MCF 10A (cell line): ENCODE measurements around the gene LNX1. TPM values are rescaled to one million over a fixed set of nuclear protein-coding genes. Genes with fewer than 3 reads are reported as not detected.

Experiments
- BruUV-seq: library from RNA; stranded (reverse); fragments of 400-500 nt; replicated peaks from 2 replicates; lab custom pipeline; 2021; lab: Mats Ljungman, UMichigan
- CTCF ChIA-PET: fragments of 300-600 bp; sonication (Branson Sonifier 250); formaldehyde crosslinking; extraction: SDS; loops from one replicate; lab custom pipeline; 2021; ENCODE audit warnings: antibody characterized with exemption, inconsistent platforms; lab: Yijun Ruan, JAX
- POLR2A ChIA-PET: fragments of 300-600, 350-650 bp; sonication (Branson Sonifier 250); formaldehyde crosslinking; extraction: SDS; loops from one replicate; lab custom pipeline; 2020; ENCODE audit warnings: antibody characterized with exemption, inconsistent platforms; lab: Yijun Ruan, JAX
- DNase-seq: peaks from one replicate; pipeline ENCODE4 v3.0.0-alpha.2; 2018; ENCODE audit not compliant: unreplicated experiment
- H3K27ac Mint-ChIP-seq: one replicate; pipeline ENCODE4 v1.8.0; 2022; ENCODE audit warnings: mild to moderate bottlenecking, low read depth, mixed read lengths; ENCODE audit not compliant: unreplicated experiment
- H3K27me3 Mint-ChIP-seq: one replicate; pipeline ENCODE4 v1.8.0; 2022; ENCODE audit warnings: mixed read lengths; ENCODE audit not compliant: insufficient read depth, unreplicated experiment
- H3K36me3 Mint-ChIP-seq: one replicate; pipeline ENCODE4 v1.8.0; 2022; ENCODE audit warnings: mild to moderate bottlenecking, moderate library complexity, mixed read lengths; ENCODE audit not compliant: insufficient read depth, unreplicated experiment
- H3K4me1 Mint-ChIP-seq: one replicate; pipeline ENCODE4 v1.8.0; 2022; ENCODE audit warnings: mixed read lengths; ENCODE audit not compliant: insufficient read depth, unreplicated experiment
- H3K4me3 Mint-ChIP-seq: one replicate; pipeline ENCODE4 v1.8.0; 2022; ENCODE audit warnings: mild to moderate bottlenecking, moderate library complexity, mixed read lengths; ENCODE audit not compliant: unreplicated experiment
- H3K9me3 Mint-ChIP-seq: one replicate; pipeline ENCODE4 v1.8.0; 2022; ENCODE audit warnings: mixed read lengths; ENCODE audit not compliant: unreplicated experiment
- CTCF ChIP-seq: fragments of 200-600 bp; IDR thresholded peaks from one replicate; pipeline ENCODE4 v1.8.0; 2022; ENCODE audit warnings: antibody characterized with exemption, mild to moderate bottlenecking; ENCODE audit not compliant: unreplicated experiment
- intact Hi-C: fragments of 100-400 bp; cut with micrococcal nuclease; formaldehyde crosslinking; loops from 2 replicates; pipeline ENCODE4 v1.14.1; 2022
- total RNA-seq: library from RNA; stranded (reverse); gene quantifications from 2 replicates; pipeline ENCODE4 v1.2.3, GENCODE V29; 2022

LNX1 gene
- total RNA-seq, 1 experiment from 2014 or later, result not detected

- POLR2A ChIA-PET, result no interaction called here
- H3K4me3 Mint-ChIP-seq, result no peak overlapping the region
- no peaks in the 10 kb centered on the region for H3K36me3 Mint-ChIP-seq
- DNase-seq, result no peak
- no peak overlapping the region for H3K27ac Mint-ChIP-seq
- CTCF ChIA-PET, result interaction anchor here (1.7 kb wide), 1 partner anchor 10 kb away, joined by 6 read pairs; no protein-coding TSS in a partner anchor
- H3K27me3 Mint-ChIP-seq, result no peaks in the 10 kb centered on the region
- TF ChIP-seq CTCF, result no peak
- intact Hi-C loops, result no loop called here
- peaks cover 5% of the 10 kb centered on the region for H3K4me1 Mint-ChIP-seq
- no peaks in the 10 kb centered on the region for H3K9me3 Mint-ChIP-seq
- BruUV-seq, result no TSS peak
Measured at GRCh38 chr4:53500546-53500945, 90.7 kb downstream of the LNX1 start.

GRCh38 chr4:53499791-53500190 lies 91.5 kb downstream of the LNX1 start:
- no peak for DNase-seq
- intact Hi-C loops, result no loop called here
- Mint-ChIP-seq H3K36me3 (no peaks in the 10 kb centered on the region), H3K4me3 (no peak overlapping the region), H3K4me1 (peaks cover 5% of the 10 kb centered on the region), H3K9me3 (no peaks in the 10 kb centered on the region), H3K27ac (no peak overlapping the region), H3K27me3 (no peaks in the 10 kb centered on the region)
- TF ChIP-seq CTCF, result no peak
- ChIA-PET CTCF (interaction anchor here (0.6 kb wide), 1 partner anchor 8 kb away, joined by 3 read pairs; no protein-coding TSS in a partner anchor), POLR2A (no interaction called here)
- BruUV-seq, result no TSS peak

- DNase-seq, result no peak
- Mint-ChIP-seq H3K4me1 (peaks cover 5% of the 10 kb centered on the region), H3K36me3 (no peaks in the 10 kb centered on the region), H3K9me3 (no peaks in the 10 kb centered on the region), H3K27ac (no peak overlapping the region), H3K27me3 (no peaks in the 10 kb centered on the region), H3K4me3 (no peak overlapping the region)
- intact Hi-C loops, result no loop called here
- POLR2A ChIA-PET, result no interaction called here
- TF ChIP-seq CTCF, result no peak
- BruUV-seq, result no TSS peak
- CTCF ChIA-PET, result interaction anchor here (0.5 to 0.7 kb wide), 2 partner anchors 27 to 407 kb away, joined by 3 to 4 read pairs; no protein-coding TSS in a partner anchor
Measured at GRCh38 chr4:53498706-53499105, 92.6 kb downstream of the LNX1 start.

GRCh38 chr4:53497487-53498244 lies 93.6 kb downstream of the LNX1 start:
- no peak for DNase-seq
- Mint-ChIP-seq H3K36me3 (no peaks in the 10 kb centered on the region), H3K4me1 (peaks cover 5% of the 10 kb centered on the region), H3K9me3 (peaks cover 1% of the 10 kb centered on the region), H3K27ac (no peak overlapping the region), H3K27me3 (no peaks in the 10 kb centered on the region), H3K4me3 (no peak overlapping the region)
- no TSS peak for BruUV-seq
- ChIA-PET CTCF (interaction anchor here (0.6 kb wide), 1 partner anchor 693 kb away, joined by 3 read pairs; no protein-coding TSS in a partner anchor), POLR2A (interaction anchor here (0.5 kb wide), 1 partner anchor 121 kb away, joined by 3 read pairs; no protein-coding TSS in a partner anchor)
- intact Hi-C loops, result no loop called here
- no peak for TF ChIP-seq CTCF
